Epithelial cell of proximal tubule (primary cell): ENCODE data around the gene PATJ. TPM values are rescaled to one million over a fixed set of nuclear protein-coding genes. Genes with fewer than 3 reads are reported as not detected.

Experiments
- DNase-seq: peaks from one replicate; pipeline ENCODE4 v3.0.0-alpha.2; 2011; ENCODE audit warnings: low read depth
- H3K4me3 ChIP-seq: 2 replicates; pipeline ENCODE4 v1.5.1; 2011; ENCODE audit warnings: low read depth, mild to moderate bottlenecking, low read length
- total RNA-seq: library from RNA; depleted of rRNA; stranded (reverse); fragments of >200 nt; gene quantifications from 2 replicates; pipeline ENCODE4 v1.2.3, GENCODE V29; 2015
- TF ChIP-seq, protein P1 (sequence below): conservative IDR thresholded peaks from 2 replicates; pipeline ENCODE4 v1.5.1; 2012; ENCODE audit warnings: low read depth, mild to moderate bottlenecking, low read length

PATJ gene
- total RNA-seq, 1 donor from 2014 or later = 42.1 TPM

GRCh38 chr1:61807606-61808140 is 65.4 kb downstream of the PATJ start:
- TF ChIP-seq, protein P1, sequence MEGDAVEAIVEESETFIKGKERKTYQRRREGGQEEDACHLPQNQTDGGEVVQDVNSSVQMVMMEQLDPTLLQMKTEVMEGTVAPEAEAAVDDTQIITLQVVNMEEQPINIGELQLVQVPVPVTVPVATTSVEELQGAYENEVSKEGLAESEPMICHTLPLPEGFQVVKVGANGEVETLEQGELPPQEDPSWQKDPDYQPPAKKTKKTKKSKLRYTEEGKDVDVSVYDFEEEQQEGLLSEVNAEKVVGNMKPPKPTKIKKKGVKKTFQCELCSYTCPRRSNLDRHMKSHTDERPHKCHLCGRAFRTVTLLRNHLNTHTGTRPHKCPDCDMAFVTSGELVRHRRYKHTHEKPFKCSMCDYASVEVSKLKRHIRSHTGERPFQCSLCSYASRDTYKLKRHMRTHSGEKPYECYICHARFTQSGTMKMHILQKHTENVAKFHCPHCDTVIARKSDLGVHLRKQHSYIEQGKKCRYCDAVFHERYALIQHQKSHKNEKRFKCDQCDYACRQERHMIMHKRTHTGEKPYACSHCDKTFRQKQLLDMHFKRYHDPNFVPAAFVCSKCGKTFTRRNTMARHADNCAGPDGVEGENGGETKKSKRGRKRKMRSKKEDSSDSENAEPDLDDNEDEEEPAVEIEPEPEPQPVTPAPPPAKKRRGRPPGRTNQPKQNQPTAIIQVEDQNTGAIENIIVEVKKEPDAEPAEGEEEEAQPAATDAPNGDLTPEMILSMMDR = no peak
- no peak overlapping the region for H3K4me3 ChIP-seq
- DNase-seq = no peak

DNA sequence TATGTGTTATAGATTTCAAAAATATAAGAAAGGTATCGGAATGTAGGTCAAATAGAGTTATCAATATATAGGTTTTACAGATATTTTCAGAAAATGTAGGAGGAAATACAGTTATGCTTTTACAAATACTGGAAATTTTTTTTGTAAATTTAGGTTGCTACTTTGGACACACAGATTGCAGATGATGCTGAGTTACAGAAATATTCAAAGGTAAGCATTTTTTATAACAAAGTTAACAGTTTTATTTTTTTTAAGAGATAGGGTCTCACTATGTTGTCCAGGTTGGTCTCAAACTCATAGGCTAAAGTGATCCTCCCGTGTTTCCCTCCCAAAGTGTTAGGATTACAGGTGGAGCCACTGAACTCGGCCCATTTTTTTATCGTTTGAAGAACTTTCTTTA is 66.0 kb downstream of the PATJ start:
- H3K4me3 ChIP-seq = no peak overlapping the region
- DNase-seq = no peak
- TF ChIP-seq, protein P1 = no peak

- no peak overlapping the region for H3K4me3 ChIP-seq
- DNase-seq = no peak
- TF ChIP-seq, protein P1 = no peak
Observed at GRCh38 chr1:61808968-61809367, 66.7 kb downstream of the PATJ start.

- TF ChIP-seq, protein P1 = no peak
- no peak overlapping the region for H3K4me3 ChIP-seq
- DNase-seq = no peak
Observed at GRCh38 chr1:61812916-61813315, 70.6 kb downstream of the PATJ start.

GRCh38 chr1:61816191-61816590 is 73.9 kb downstream of the PATJ start:
- TF ChIP-seq, protein P1 = no peak
- no peak for DNase-seq
- no peak overlapping the region for H3K4me3 ChIP-seq

DNA sequence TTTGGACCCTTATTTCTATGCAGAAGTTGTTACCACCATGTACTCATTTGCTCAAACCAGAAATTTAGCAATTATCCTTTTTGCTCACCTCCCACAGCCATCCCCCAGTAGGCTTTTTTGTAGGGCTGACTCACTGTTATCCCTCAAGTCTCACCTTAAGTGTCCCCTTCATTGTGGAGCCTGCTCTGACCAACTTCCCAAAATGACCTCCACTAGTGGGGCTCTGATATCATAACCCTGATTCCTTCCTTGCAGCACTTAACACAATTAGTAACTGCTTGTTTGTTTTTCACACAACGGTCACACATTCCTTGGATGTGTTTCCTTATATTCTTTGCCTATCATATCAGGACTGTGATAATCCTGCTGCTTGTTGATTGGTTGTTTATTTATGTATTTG is 76.7 kb downstream of the PATJ start:
- no peak for DNase-seq
- TF ChIP-seq, protein P1 = no peak
- H3K4me3 ChIP-seq = no peak overlapping the region

GRCh38 chr1:61819421-61819820 is 77.1 kb downstream of the PATJ start:
- no peak overlapping the region for H3K4me3 ChIP-seq
- DNase-seq = no peak
- TF ChIP-seq, protein P1 = no peak
